ENCODE measurements around the gene CRIP2. TPM values are rescaled to one million over a fixed set of nuclear protein-coding genes. Genes with fewer than 3 reads are reported as not detected.

CRIP2 gene, protein sequence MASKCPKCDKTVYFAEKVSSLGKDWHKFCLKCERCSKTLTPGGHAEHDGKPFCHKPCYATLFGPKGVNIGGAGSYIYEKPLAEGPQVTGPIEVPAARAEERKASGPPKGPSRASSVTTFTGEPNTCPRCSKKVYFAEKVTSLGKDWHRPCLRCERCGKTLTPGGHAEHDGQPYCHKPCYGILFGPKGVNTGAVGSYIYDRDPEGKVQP
- total RNA-seq (2022; extraction: Qiagen RNA extraction) = 94.2 to 194 TPM (median 175 TPM) in 5 replicates

GRCh38 chr14:105474483-105475268 lies at the start of gene CRIP2:
CRIP2 (plus strand) TSS chr14:105474821; CDS start chr14:105474863, 42 bp downstream.

GRCh38 chr14:105486163-105486973 lies 11.7 kb downstream of the CRIP2 start, which contains the start of gene CRIP1:
CRIP1 (plus strand) TSS chr14:105486886; CDS start chr14:105487260, 374 bp downstream.

GRCh38 chr14:105490572-105491365 lies 16.1 kb downstream of the CRIP2 start, which contains the start of gene TEDC1:
TEDC1 (plus strand) TSS chr14:105491246; CDS start chr14:105491376, 130 bp downstream.

DNA sequence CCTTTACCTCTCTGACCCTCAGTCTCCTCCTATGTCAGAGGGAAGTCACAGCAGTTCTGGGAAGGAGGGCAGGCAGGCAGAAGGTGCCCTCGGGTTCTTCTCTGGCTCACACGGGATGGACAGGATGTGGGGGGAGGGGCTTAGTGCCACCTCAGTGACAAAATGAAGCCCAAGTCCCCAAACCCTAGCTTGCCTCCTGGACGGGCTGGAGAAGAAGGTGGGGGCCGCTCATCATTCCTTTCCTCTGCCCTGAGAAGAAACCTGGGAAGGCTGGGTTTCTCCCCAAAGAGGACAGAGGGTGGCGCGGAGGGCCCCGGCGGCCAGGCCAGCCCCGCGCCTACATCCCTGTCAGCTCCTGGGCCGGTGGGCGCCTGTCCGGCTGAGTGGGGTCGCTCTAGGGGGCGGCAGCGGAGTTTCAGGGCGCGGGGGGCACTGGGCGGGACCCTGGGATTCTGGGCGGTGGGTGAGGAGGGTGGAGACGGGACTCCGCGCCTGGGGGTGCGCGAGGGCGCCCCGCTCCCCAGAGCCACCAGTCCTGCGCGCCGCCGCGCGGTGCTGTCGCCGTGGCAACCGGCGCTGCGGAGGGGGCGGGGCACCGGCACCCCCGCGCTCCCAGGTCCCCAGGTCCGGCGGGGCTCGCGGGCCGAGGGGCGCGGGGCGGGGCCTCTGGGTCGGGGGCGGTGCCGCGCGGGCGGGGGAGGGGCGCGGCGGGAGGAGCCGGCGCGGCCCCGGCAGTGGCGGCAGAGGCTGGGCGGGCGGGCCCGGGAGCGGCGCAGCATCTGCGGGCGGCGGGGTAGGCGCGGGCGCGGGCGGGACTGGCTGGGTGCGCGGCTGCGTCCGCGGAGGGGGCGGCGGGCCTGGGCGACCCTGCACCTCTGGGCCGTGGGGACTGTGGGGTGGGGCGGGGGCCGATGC lies 51.5 kb downstream of the CRIP2 start, which contains the start of gene TMEM121:
Gene TMEM121, plus strand, starts transcription at position 723 of the 915 bp plus-strand sequence. CDS start 2,252 bp downstream, outside the sequence.

Other genes starting within 250 kb of the CRIP2 start
- 30.3 to 44.9 TPM (median 41.8 TPM) in 5 replicates for gene BTBD6, start 226.3 kb upstream of the CRIP2 start, total RNA-seq (2022; extraction: Qiagen RNA extraction)
- gene BRF1, start 173.8 kb upstream of the CRIP2 start, total RNA-seq (2022; extraction: Qiagen RNA extraction) = 24.5 to 29.9 TPM (median 29.6 TPM) in 5 replicates
- gene PACS2, start 160.1 kb upstream of the CRIP2 start, total RNA-seq (2022; extraction: Qiagen RNA extraction) = 20.5 to 31.2 TPM (median 28.6 TPM) in 5 replicates
- 0.15 to 0.75 TPM (median 0.53 TPM) in 5 replicates for gene TEX22, start 76.3 kb upstream of the CRIP2 start, total RNA-seq (2022; extraction: Qiagen RNA extraction)
- gene MTA1, start 55.0 kb upstream of the CRIP2 start, total RNA-seq (2022; extraction: Qiagen RNA extraction) = 56.8 to 96.1 TPM (median 85.8 TPM) in 5 replicates
- 1,711 to 1,965 TPM (median 1,885 TPM) in 5 replicates for gene CRIP1, start 12.1 kb downstream of the CRIP2 start, total RNA-seq (2022; extraction: Qiagen RNA extraction)
- 27.2 to 52.6 TPM (median 49.1 TPM) in 5 replicates for gene TEDC1, start 16.4 kb downstream of the CRIP2 start, total RNA-seq (2022; extraction: Qiagen RNA extraction)
- 4.2 to 10.9 TPM (median 10.4 TPM) in 5 replicates for gene TMEM121, start 51.8 kb downstream of the CRIP2 start, total RNA-seq (2022; extraction: Qiagen RNA extraction)

Data from A549 treated with CORT108297 at 1 μM for 4 hours (cell line).